ENCODE measurements around the gene ZNF175.

DNA sequence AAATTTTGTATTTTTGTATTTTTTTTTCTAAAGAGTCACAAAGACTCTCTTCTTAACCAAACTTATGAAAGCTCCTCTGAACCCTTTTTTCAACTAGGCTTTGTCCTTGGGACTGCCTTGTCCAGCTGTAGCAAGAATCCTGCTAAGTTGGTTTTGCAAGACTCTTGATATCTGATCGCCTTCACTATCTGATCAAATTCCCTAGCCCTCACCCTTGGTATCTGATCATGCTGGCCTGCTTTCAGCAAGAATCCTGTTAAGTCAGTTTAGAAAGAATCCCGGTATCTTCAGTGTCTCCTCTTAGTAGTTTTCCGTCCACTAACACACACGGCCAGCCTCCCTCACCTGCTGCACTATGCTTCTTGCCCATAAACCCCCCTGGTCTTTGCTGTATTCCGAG is 61.0 kb downstream of the ZNF175 start:
- TF ChIP-seq POLR2AphosphoS5 (IDR thresholded peaks at IDR 0.05; ENCODE audit: low read depth, low read length) (no peak), SIN3A (IDR thresholded peaks at IDR 0.05; ENCODE audit: borderline replicate concordance, insufficient read depth, low read length) (no peak), TAF1 (IDR thresholded peaks at IDR 0.05; ENCODE audit: borderline replicate concordance, insufficient read depth, low read length) (no peak), FOXP2 (optimal IDR thresholded peaks at IDR 0.05; ENCODE audit: borderline replicate concordance, extremely low read depth, extremely low read length, insufficient read depth) (no peak)
- TF ChIP-seq, protein P1, sequence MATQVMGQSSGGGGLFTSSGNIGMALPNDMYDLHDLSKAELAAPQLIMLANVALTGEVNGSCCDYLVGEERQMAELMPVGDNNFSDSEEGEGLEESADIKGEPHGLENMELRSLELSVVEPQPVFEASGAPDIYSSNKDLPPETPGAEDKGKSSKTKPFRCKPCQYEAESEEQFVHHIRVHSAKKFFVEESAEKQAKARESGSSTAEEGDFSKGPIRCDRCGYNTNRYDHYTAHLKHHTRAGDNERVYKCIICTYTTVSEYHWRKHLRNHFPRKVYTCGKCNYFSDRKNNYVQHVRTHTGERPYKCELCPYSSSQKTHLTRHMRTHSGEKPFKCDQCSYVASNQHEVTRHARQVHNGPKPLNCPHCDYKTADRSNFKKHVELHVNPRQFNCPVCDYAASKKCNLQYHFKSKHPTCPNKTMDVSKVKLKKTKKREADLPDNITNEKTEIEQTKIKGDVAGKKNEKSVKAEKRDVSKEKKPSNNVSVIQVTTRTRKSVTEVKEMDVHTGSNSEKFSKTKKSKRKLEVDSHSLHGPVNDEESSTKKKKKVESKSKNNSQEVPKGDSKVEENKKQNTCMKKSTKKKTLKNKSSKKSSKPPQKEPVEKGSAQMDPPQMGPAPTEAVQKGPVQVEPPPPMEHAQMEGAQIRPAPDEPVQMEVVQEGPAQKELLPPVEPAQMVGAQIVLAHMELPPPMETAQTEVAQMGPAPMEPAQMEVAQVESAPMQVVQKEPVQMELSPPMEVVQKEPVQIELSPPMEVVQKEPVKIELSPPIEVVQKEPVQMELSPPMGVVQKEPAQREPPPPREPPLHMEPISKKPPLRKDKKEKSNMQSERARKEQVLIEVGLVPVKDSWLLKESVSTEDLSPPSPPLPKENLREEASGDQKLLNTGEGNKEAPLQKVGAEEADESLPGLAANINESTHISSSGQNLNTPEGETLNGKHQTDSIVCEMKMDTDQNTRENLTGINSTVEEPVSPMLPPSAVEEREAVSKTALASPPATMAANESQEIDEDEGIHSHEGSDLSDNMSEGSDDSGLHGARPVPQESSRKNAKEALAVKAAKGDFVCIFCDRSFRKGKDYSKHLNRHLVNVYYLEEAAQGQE (IDR thresholded peaks at IDR 0.05; ENCODE audit: insufficient read depth in 1 of 2, low read depth in 2 of 2, low read length in 2 of 2), result no peak

Measured in PFSK-1 (cell line).